Choroid plexus epithelial cell (primary cell): ENCODE data around the gene QARS1.

Experiments used
- DNase-seq: peaks from one replicate; pipeline ENCODE4 v3.0.0-alpha.2; 2010; ENCODE audit warnings: low read depth
- H3K4me3 ChIP-seq: 2 replicates; pipeline ENCODE4 v1.5.1; 2011; ENCODE audit warnings: low read depth, mild to moderate bottlenecking, control low read depth, low read length, moderate library complexity
- CTCF ChIP-seq: conservative IDR thresholded peaks from 2 replicates; pipeline ENCODE4 v1.5.1; 2011; ENCODE audit warnings: low read depth, mild to moderate bottlenecking, control low read depth, inconsistent platforms, low read length, moderate library complexity

The QARS1 gene

GRCh38 chr3:49093853-49094767 is 10.4 kb downstream of the QARS1 start, which contains the start of gene QRICH1:
QRICH1 (minus strand) TSS chr3:49094071; CDS start chr3:49077017, 17,054 bp downstream.
- peak; percentile 85 for TF ChIP-seq CTCF
- H3K4me3 ChIP-seq = peak within 1 kb of the TSS; percentile 75
- peak; percentile 98 for DNase-seq

GRCh38 chr3:49092938-49093852 is 11.4 kb downstream of the QARS1 start:
- TF ChIP-seq CTCF = no peak
- peak; percentile 92 for DNase-seq
- peak overlapping the region; percentile 75 for H3K4me3 ChIP-seq

GRCh38 chr3:49081429-49081828 is 23.1 kb downstream of the QARS1 start:
- H3K4me3 ChIP-seq = no peak overlapping the region
- TF ChIP-seq CTCF = no peak
- DNase-seq = no peak

GRCh38 chr3:49079270-49079669 is 25.3 kb downstream of the QARS1 start:
- no peak overlapping the region for H3K4me3 ChIP-seq
- no peak for DNase-seq
- TF ChIP-seq CTCF = no peak

GRCh38 chr3:49076646-49077045 is 27.9 kb downstream of the QARS1 start:
- TF ChIP-seq CTCF = no peak
- no peak for DNase-seq
- no peak overlapping the region for H3K4me3 ChIP-seq

GRCh38 chr3:49076116-49076515 is 28.4 kb downstream of the QARS1 start:
- TF ChIP-seq CTCF = no peak
- no peak overlapping the region for H3K4me3 ChIP-seq
- no peak for DNase-seq
